WTC11 (cell line): Measurements from ENCODE around the gene RPRD2. TPM values are rescaled to one million over a fixed set of nuclear protein-coding genes. Genes with fewer than 3 reads are reported as not detected.

ENCODE experiments used
- ATAC-seq: fragments of 200-7000 bp; cut with Tn5 transposase; 2 replicates; pipeline ENCODE4 v1.10.0; 2021; ENCODE audit warnings: mild to moderate bottlenecking, moderate library complexity
- CTCF ChIA-PET: fragments of 300-600 bp; sonication (Branson Sonifier 250); formaldehyde crosslinking; loops from one replicate; lab custom pipeline; 2021; ENCODE audit warnings: antibody characterized with exemption; lab: Charles Lee
- POLR2A ChIA-PET: fragments of 350-600 bp; sonication (Branson Sonifier 250); formaldehyde crosslinking; loops from one replicate; lab custom pipeline; 2021; ENCODE audit warnings: antibody characterized with exemption; lab: Charles Lee
- DNase-seq: peaks from one replicate; pipeline ENCODE4 v3.0.0; 2021; ENCODE audit warnings: low spot score
- H3K27ac Mint-ChIP-seq: 2 replicates; pipeline ENCODE4 v1.8.0; 2021; ENCODE audit warnings: mixed read lengths
- H3K27me3 Mint-ChIP-seq: 2 replicates; pipeline ENCODE4 v1.8.0; 2021; ENCODE audit warnings: low read depth, mild to moderate bottlenecking, moderate library complexity, mixed read lengths
- H3K36me3 Mint-ChIP-seq: 2 replicates; pipeline ENCODE4 v1.8.0; 2021; ENCODE audit warnings: mixed read lengths
- H3K4me1 Mint-ChIP-seq: 2 replicates; pipeline ENCODE4 v1.8.0; 2022; ENCODE audit warnings: mixed read lengths
- H3K4me3 Mint-ChIP-seq: 2 replicates; pipeline ENCODE4 v1.8.0; 2021; ENCODE audit warnings: mild to moderate bottlenecking, moderate library complexity, mixed read lengths
- H3K9me3 Mint-ChIP-seq: 2 replicates; pipeline ENCODE4 v1.8.0; 2021; ENCODE audit warnings: mixed read lengths
- ATF2 ChIP-seq: sonication (generic); formaldehyde crosslinking; IDR thresholded peaks from 2 replicates; pipeline ENCODE4 v1.8.1; 2022; ENCODE audit warnings: low read depth, missing genetic modification reagents, borderline replicate concordance
- CBFB ChIP-seq: sonication (generic); formaldehyde crosslinking; IDR thresholded peaks from 2 replicates; pipeline ENCODE4 v1.8.1; 2022; ENCODE audit warnings: mild to moderate bottlenecking, low read depth, missing genetic modification reagents
- E2F5 ChIP-seq: sonication (generic); formaldehyde crosslinking; IDR thresholded peaks from 2 replicates; pipeline ENCODE4 v1.8.1; 2022; ENCODE audit warnings: mild to moderate bottlenecking, moderate library complexity, missing genetic modification reagents
- ESRRA ChIP-seq: sonication (generic); formaldehyde crosslinking; IDR thresholded peaks from 2 replicates; pipeline ENCODE4 v1.8.1; 2022; ENCODE audit warnings: mild to moderate bottlenecking, missing genetic modification reagents, borderline replicate concordance
- ETV6 ChIP-seq: sonication (generic); formaldehyde crosslinking; IDR thresholded peaks from 2 replicates; pipeline ENCODE4 v1.8.1; 2022; ENCODE audit warnings: mild to moderate bottlenecking, missing genetic modification reagents
- JUN ChIP-seq: sonication (generic); formaldehyde crosslinking; IDR thresholded peaks from 2 replicates; pipeline ENCODE4 v1.8.0; 2023; ENCODE audit warnings: mild to moderate bottlenecking, missing genetic modification reagents
- NR1H2 ChIP-seq: sonication (generic); formaldehyde crosslinking; IDR thresholded peaks from 2 replicates; pipeline ENCODE4 v1.9.0; 2021; ENCODE audit warnings: mild to moderate bottlenecking, moderate library complexity, missing genetic modification reagents
- PRRX2 ChIP-seq: fragments of 250-450 bp; sonication (Bioruptor Pico); IDR thresholded peaks from 2 replicates; pipeline ENCODE4 v1.8.0; 2021; ENCODE audit warnings: mild to moderate bottlenecking
- ZBTB43 ChIP-seq: sonication (generic); formaldehyde crosslinking; IDR thresholded peaks from 2 replicates; pipeline ENCODE4 v1.8.1; 2023; ENCODE audit warnings: mild to moderate bottlenecking, missing genetic modification reagents
- ZMAT4 ChIP-seq: fragments of 250-450 bp; sonication (Bioruptor Pico); IDR thresholded peaks from 2 replicates; pipeline ENCODE4 v1.9.0; 2021; ENCODE audit warnings: mild to moderate bottlenecking
- ZNF219 ChIP-seq: sonication (generic); formaldehyde crosslinking; IDR thresholded peaks from 2 replicates; pipeline ENCODE4 v1.8.0; 2023; ENCODE audit warnings: missing genetic modification reagents, mild to moderate bottlenecking, borderline replicate concordance
- ZNF232 ChIP-seq: sonication (generic); formaldehyde crosslinking; IDR thresholded peaks from 2 replicates; pipeline ENCODE4 v1.8.0; 2022; ENCODE audit warnings: mild to moderate bottlenecking, missing genetic modification reagents
- ZNF425 ChIP-seq: fragments of 250-450 bp; sonication (Bioruptor Pico); conservative IDR thresholded peaks from 2 replicates; pipeline ENCODE4 v1.9.0; 2021; ENCODE audit warnings: mild to moderate bottlenecking
- ZSCAN18 ChIP-seq: fragments of 250-450 bp; sonication (Bioruptor Pico); IDR thresholded peaks from 2 replicates; pipeline ENCODE4 v2.1.2; 2022; ENCODE audit warnings: mild to moderate bottlenecking, moderate library complexity
- total RNA-seq: library from RNA; stranded (reverse); gene quantifications from 3 replicates; pipeline ENCODE4 v1.2.3, GENCODE V29; 2021
- TF ChIP-seq, protein P1 (sequence below): sonication (generic); formaldehyde crosslinking; IDR thresholded peaks from 2 replicates; pipeline ENCODE4 v1.8.0; 2023; ENCODE audit warnings: mild to moderate bottlenecking, missing genetic modification reagents
- TF ChIP-seq, protein P2 (sequence below): fragments of 250-450 bp; sonication (Bioruptor Pico); IDR thresholded peaks from 2 replicates; pipeline ENCODE4 v1.9.0; 2021; ENCODE audit warnings: mild to moderate bottlenecking

The RPRD2 gene
- total RNA-seq, 1 experiment from 2014 or later = 26.1 TPM

GRCh38 chr1:150516616-150517015, 152.7 kb downstream of the RPRD2 start (continued):
- no peak for TF ChIP-seq ZNF425 (CRISPR knock-in tag)

DNA sequence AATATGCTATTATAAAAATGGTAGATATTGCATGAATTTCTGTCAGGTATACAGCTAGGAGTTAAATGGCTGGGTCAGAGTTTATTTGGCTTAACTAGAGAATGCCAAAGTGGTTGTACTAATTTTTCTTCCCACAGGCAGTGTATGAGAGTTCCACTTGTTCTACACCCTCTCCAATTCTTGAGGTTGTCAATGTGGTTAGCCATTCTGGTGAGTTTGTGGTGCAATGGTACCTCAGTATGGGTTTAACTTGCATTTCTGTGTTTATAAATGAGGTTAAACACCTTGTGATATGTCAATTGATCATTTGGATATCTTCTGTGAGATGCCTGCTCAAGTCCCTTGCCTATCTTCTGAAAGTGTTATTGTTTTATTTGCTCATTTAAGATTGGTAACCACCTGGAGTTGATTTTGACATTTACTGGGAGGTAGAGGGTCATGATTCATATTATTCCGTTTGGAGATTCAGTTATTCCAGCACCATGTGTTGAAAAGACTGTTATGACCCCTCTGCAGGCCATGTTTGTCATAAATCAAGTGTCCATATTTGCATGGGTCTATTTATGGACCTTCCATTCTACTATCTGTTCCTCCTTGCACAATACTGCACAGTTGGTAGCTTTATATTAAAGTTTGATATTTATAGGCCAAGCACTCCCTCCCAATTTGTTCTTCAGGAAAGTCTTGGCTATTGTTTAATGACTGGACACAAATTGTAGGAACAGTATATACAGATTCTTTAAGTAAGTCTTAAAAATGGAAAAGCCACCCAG, 157.4 kb downstream of the RPRD2 start:
- Mint-ChIP-seq H3K9me3 (no peaks in the 10 kb centered on the region), H3K4me3 (no peak overlapping the region), H3K27ac (no peak overlapping the region), H3K4me1 (peaks cover 9% of the 10 kb centered on the region), H3K36me3 (no peaks in the 10 kb centered on the region), H3K27me3 (no peaks in the 10 kb centered on the region; the same call in 1 of the 2 replicates)
- no peak for TF ChIP-seq PRRX2 (CRISPR knock-in tag)
- no peak for TF ChIP-seq ZNF219 (CRISPR knock-in tag)
- no peak for TF ChIP-seq ETV6 (CRISPR knock-in tag)
- no peak for TF ChIP-seq ZSCAN18 (CRISPR knock-in tag)
- TF ChIP-seq, protein P1, sequence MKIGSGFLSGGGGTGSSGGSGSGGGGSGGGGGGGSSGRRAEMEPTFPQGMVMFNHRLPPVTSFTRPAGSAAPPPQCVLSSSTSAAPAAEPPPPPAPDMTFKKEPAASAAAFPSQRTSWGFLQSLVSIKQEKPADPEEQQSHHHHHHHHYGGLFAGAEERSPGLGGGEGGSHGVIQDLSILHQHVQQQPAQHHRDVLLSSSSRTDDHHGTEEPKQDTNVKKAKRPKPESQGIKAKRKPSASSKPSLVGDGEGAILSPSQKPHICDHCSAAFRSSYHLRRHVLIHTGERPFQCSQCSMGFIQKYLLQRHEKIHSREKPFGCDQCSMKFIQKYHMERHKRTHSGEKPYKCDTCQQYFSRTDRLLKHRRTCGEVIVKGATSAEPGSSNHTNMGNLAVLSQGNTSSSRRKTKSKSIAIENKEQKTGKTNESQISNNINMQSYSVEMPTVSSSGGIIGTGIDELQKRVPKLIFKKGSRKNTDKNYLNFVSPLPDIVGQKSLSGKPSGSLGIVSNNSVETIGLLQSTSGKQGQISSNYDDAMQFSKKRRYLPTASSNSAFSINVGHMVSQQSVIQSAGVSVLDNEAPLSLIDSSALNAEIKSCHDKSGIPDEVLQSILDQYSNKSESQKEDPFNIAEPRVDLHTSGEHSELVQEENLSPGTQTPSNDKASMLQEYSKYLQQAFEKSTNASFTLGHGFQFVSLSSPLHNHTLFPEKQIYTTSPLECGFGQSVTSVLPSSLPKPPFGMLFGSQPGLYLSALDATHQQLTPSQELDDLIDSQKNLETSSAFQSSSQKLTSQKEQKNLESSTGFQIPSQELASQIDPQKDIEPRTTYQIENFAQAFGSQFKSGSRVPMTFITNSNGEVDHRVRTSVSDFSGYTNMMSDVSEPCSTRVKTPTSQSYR (CRISPR knock-in tag) = no peak
- no peak for TF ChIP-seq ESRRA (CRISPR knock-in tag)
- TF ChIP-seq CBFB (CRISPR knock-in tag) = no peak
- no peak for TF ChIP-seq ZNF232
- no peak for TF ChIP-seq JUN (CRISPR knock-in tag)
- TF ChIP-seq NR1H2 = no peak
- CTCF ChIA-PET = interaction anchor here (9.7 kb wide), 1 partner anchor 13 kb away, joined by 139 read pairs; no protein-coding TSS in a partner anchor
- POLR2A ChIA-PET = no interaction called here
- no peak for ATAC-seq
- DNase-seq = no peak

DNA sequence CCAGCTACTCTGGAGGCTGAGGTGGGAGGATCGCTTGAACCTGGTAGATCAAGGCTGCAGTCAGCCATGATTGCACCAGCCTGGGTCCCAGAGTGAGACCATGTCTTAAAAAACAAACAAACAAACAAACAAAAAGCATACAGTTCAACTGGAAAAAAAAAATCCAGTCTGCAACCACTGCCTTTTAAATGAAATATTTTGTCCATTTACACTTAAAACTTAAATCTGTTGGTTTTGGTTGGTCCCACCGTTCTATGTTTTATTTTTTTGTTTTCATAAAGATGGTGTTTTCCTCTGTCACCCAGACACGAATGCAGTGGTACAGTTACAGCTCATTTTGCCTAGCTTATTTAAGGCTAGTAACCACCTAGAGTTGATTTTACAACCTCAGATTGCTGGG, 161.4 kb downstream of the RPRD2 start:
- CTCF ChIA-PET = no interaction called here
- ATAC-seq (no peak), DNase-seq (no peak)
- POLR2A ChIA-PET = no interaction called here
- H3K27ac Mint-ChIP-seq = no peak overlapping the region
- no peaks in the 10 kb centered on the region; the same call in 1 of the 2 replicates for H3K27me3 Mint-ChIP-seq
- H3K9me3 Mint-ChIP-seq = no peaks in the 10 kb centered on the region
- H3K36me3 Mint-ChIP-seq = no peaks in the 10 kb centered on the region
- no peak overlapping the region for H3K4me3 Mint-ChIP-seq
- H3K4me1 Mint-ChIP-seq = no peaks in the 10 kb centered on the region
- no peak for TF ChIP-seq ZNF219 (CRISPR knock-in tag)
- no peak for TF ChIP-seq ZMAT4 (CRISPR knock-in tag)
- TF ChIP-seq E2F5 (CRISPR knock-in tag) = no peak
- no peak for TF ChIP-seq ZBTB43 (CRISPR knock-in tag)
- TF ChIP-seq, protein P2, sequence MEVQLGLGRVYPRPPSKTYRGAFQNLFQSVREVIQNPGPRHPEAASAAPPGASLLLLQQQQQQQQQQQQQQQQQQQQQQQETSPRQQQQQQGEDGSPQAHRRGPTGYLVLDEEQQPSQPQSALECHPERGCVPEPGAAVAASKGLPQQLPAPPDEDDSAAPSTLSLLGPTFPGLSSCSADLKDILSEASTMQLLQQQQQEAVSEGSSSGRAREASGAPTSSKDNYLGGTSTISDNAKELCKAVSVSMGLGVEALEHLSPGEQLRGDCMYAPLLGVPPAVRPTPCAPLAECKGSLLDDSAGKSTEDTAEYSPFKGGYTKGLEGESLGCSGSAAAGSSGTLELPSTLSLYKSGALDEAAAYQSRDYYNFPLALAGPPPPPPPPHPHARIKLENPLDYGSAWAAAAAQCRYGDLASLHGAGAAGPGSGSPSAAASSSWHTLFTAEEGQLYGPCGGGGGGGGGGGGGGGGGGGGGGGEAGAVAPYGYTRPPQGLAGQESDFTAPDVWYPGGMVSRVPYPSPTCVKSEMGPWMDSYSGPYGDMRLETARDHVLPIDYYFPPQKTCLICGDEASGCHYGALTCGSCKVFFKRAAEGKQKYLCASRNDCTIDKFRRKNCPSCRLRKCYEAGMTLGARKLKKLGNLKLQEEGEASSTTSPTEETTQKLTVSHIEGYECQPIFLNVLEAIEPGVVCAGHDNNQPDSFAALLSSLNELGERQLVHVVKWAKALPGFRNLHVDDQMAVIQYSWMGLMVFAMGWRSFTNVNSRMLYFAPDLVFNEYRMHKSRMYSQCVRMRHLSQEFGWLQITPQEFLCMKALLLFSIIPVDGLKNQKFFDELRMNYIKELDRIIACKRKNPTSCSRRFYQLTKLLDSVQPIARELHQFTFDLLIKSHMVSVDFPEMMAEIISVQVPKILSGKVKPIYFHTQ (CRISPR knock-in tag) = no peak
- TF ChIP-seq ATF2 = no peak
